B cell (primary cell): ENCODE results near the gene PLCE1. TPM values are rescaled to one million over a fixed set of nuclear protein-coding genes. Genes with fewer than 3 reads are reported as not detected.

Experiments
- ATAC-seq: fragments of 200-7000 bp; cut with Tn5 transposase; one replicate; pipeline ENCODE4 v1.10.0; 2021; ENCODE audit warnings: low read depth, mild to moderate bottlenecking, moderate number of reproducible peaks, moderate library complexity
- CTCF ChIA-PET: fragments of 350-600 bp; sonication (Branson Sonifier 250); formaldehyde crosslinking; loops from one replicate; lab custom pipeline; 2021; ENCODE audit warnings: antibody characterized with exemption, inconsistent platforms; lab: Charles Lee
- POLR2A ChIA-PET: fragments of 350-600 bp; sonication (Branson Sonifier 250); formaldehyde crosslinking; loops from one replicate; lab custom pipeline; 2021; ENCODE audit warnings: antibody characterized with exemption; lab: Charles Lee
- DNase-seq: peaks from one replicate; pipeline ENCODE4 v3.0.0; 2013
- H2AFZ ChIP-seq: 2 replicates; pipeline ENCODE4 v1.6.1; 2012; ENCODE audit warnings: mild to moderate bottlenecking, low read depth, low read length; ENCODE audit not compliant: insufficient read depth, poor library complexity, severe bottlenecking
- H3K27ac ChIP-seq, 2 donors: 1 replicate in 1 of 2; 2 replicates in 1 of 2; pipeline ENCODE4 v1.5.1; 2012 to 2013; ENCODE audit warnings: low read length in 2 of 2, mild to moderate bottlenecking in 2 of 2, moderate library complexity in 1 of 2
- H3K27me3 ChIP-seq, 4 experiments: fragments of 200-600 bp in 1 of 4; sonication (generic) in 1 of 4; replicated peaks in 1 of 4; 1 replicate in 2 of 4; 2 replicates in 2 of 4; pipeline versions ENCODE4 v1.6.1 to v1.7.0; 2013 to 2016; ENCODE audit warnings: low read length in 3 of 4, mild to moderate bottlenecking in 2 of 4, mixed read lengths in 1 of 4, moderate library complexity in 1 of 4; ENCODE audit not compliant: insufficient read depth in 4 of 4, control insufficient read depth in 3 of 4; ENCODE audit errors: control extremely low read depth in 1 of 4
- H3K36me3 ChIP-seq, 2 experiments: replicated peaks in 1 of 2; 1 replicate in 1 of 2; 2 replicates in 1 of 2; pipeline versions ENCODE4 v1.6.1 to v1.7.1; 2013; ENCODE audit warnings: low read length in 1 of 2; ENCODE audit not compliant: insufficient read depth in 2 of 2, control insufficient read depth in 1 of 2; ENCODE audit errors: control extremely low read depth in 1 of 2, extremely low read depth in 1 of 2
- H3K4me1 ChIP-seq, 2 donors: fragments of 200-600 bp in 1 of 2; sonication (generic) in 1 of 2; 1 replicate in 1 of 2; 2 replicates in 1 of 2; pipeline versions ENCODE4 v1.5.1 to v1.6.1; 2013 to 2017; ENCODE audit warnings: low read length in 2 of 2; ENCODE audit not compliant: control insufficient read depth in 2 of 2, insufficient read depth in 2 of 2
- H3K4me2 ChIP-seq: replicated peaks from 2 replicates; pipeline ENCODE3; 2012; ENCODE audit warnings: mild to moderate bottlenecking, low read depth, low read length; ENCODE audit not compliant: poor library complexity, severe bottlenecking
- H3K4me3 ChIP-seq, 5 experiments: fragments of 200-600 bp in 1 of 5; sonication (generic) in 1 of 5; 1 replicate in 3 of 5; 2 replicates in 2 of 5; pipeline versions ENCODE4 v1.5.1 to v1.7.0; 2011 to 2016; ENCODE audit warnings: low read length in 4 of 5, mild to moderate bottlenecking in 4 of 5, low read depth in 2 of 5, control low read depth in 1 of 5, moderate library complexity in 1 of 5; ENCODE audit not compliant: insufficient read depth in 1 of 5; ENCODE audit errors: control extremely low read depth in 1 of 5, extremely low read depth in 1 of 5
- H3K79me2 ChIP-seq: fragments of 200-600 bp; sonication (generic); one replicate; pipeline ENCODE4 v1.6.0; 2016; ENCODE audit warnings: low read length; ENCODE audit not compliant: control insufficient read depth, insufficient read depth
- H3K9ac ChIP-seq: fragments of 200-600 bp; sonication (generic); 2 replicates; pipeline ENCODE4 v1.6.1; 2017; ENCODE audit warnings: mild to moderate bottlenecking, low read length, moderate library complexity
- H3K9me3 ChIP-seq, 3 donors: one replicate each; pipeline versions ENCODE4 v1.6.1 to v1.7.1; 2013; ENCODE audit warnings: low read length in 2 of 3; ENCODE audit not compliant: control insufficient read depth in 2 of 3, insufficient read depth in 1 of 3; ENCODE audit errors: control extremely low read depth in 1 of 3
- H4K20me1 ChIP-seq: 2 replicates; pipeline ENCODE4 v1.6.0; 2012; ENCODE audit warnings: mild to moderate bottlenecking, low read length; ENCODE audit not compliant: insufficient read depth, control insufficient read depth, poor library complexity, severe bottlenecking
- H3K27ac Mint-ChIP-seq: one replicate; pipeline ENCODE4 v1.8.0; 2021; ENCODE audit warnings: mixed read lengths
- H3K27me3 Mint-ChIP-seq: one replicate; pipeline ENCODE4 v1.8.0; 2021; ENCODE audit warnings: mixed read lengths
- H3K4me1 Mint-ChIP-seq: one replicate; pipeline ENCODE4 v1.8.0; 2021; ENCODE audit warnings: mixed read lengths
- H3K4me3 Mint-ChIP-seq: one replicate; pipeline ENCODE4 v1.8.0; 2021; ENCODE audit warnings: mixed read lengths
- H3K9me3 Mint-ChIP-seq: one replicate; pipeline ENCODE4 v1.8.0; 2022; ENCODE audit warnings: mixed read lengths; ENCODE audit not compliant: insufficient read depth
- EZH2 ChIP-seq: IDR thresholded peaks from 2 replicates; pipeline ENCODE4 v1.6.1; 2012; ENCODE audit warnings: borderline replicate concordance, low read depth, mild to moderate bottlenecking, moderate library complexity, low read length; ENCODE audit not compliant: insufficient read depth, poor library complexity, severe bottlenecking
- WGBS: methylation state at CpG from one replicate; pipeline ENCODE4 v1.1.5; 2013; ENCODE audit warnings: missing lambda C conversion rate; ENCODE audit not compliant: insufficient coverage; 5-methylcytosine and 5-hydroxymethylcytosine counted together
- intact Hi-C: fragments of 100-400 bp; cut with micrococcal nuclease; formaldehyde crosslinking; loops from one replicate; pipeline ENCODE4 v1.10.0; 2022
- polyA plus RNA-seq: library from polyadenylated mRNA; depleted of rRNA; stranded (reverse); fragments of >200 nt; gene quantifications from 2 replicates; pipeline ENCODE4 v1.2.3, GENCODE V29; 2012
- total RNA-seq, 2 donors: library from RNA; stranded (reverse); fragments of 120-200 nt in 1 of 2; gene quantifications; 1 replicate in 1 of 2; 2 replicates in 1 of 2; pipeline versions ENCODE4 v1.2.3 to v1.2.4, GENCODE V29; 2013 to 2022
- TF ChIP-seq, protein P1 (sequence below): fragments of 200-600 bp; IDR thresholded peaks from one replicate; pipeline ENCODE4 v1.8.0; 2022; ENCODE audit warnings: antibody characterized with exemption, mild to moderate bottlenecking

The PLCE1 gene
- total and polyA plus RNA-seq, 2 donors (not counting 1 experiment from before 2014, with no cell fraction given): not detected

GRCh38 chr10:94006591-94007550 lies 13.1 kb downstream of the PLCE1 start:
- Histone ChIP-seq H3K4me3 (no peak overlapping the region), H3K4me2 (no peak overlapping the region), H3K79me2 (no peaks in the 10 kb centered on the region), H3K9ac (no peak overlapping the region), H3K27me3 (no peaks in the 10 kb centered on the region), H3K27ac (no peak overlapping the region), H3K4me1 (no peaks in the 10 kb centered on the region), H2AFZ (no peak overlapping the region), H3K9me3 (peaks cover 0 to 7% (median 0%) of the 10 kb centered on the region in 3 donors), H3K36me3 (no peaks in the 10 kb centered on the region), H4K20me1 (no peaks in the 10 kb centered on the region)
- DNase-seq (no peak), ATAC-seq (no peak)
- Mint-ChIP-seq H3K27ac (no peak overlapping the region), H3K27me3 (peaks cover 32% of the 10 kb centered on the region), H3K4me1 (no peaks in the 10 kb centered on the region), H3K4me3 (no peak overlapping the region), H3K9me3 (no peaks in the 10 kb centered on the region)
- CTCF ChIA-PET: no interaction called here
- no peak for TF ChIP-seq EZH2
- TF ChIP-seq, protein P1, sequence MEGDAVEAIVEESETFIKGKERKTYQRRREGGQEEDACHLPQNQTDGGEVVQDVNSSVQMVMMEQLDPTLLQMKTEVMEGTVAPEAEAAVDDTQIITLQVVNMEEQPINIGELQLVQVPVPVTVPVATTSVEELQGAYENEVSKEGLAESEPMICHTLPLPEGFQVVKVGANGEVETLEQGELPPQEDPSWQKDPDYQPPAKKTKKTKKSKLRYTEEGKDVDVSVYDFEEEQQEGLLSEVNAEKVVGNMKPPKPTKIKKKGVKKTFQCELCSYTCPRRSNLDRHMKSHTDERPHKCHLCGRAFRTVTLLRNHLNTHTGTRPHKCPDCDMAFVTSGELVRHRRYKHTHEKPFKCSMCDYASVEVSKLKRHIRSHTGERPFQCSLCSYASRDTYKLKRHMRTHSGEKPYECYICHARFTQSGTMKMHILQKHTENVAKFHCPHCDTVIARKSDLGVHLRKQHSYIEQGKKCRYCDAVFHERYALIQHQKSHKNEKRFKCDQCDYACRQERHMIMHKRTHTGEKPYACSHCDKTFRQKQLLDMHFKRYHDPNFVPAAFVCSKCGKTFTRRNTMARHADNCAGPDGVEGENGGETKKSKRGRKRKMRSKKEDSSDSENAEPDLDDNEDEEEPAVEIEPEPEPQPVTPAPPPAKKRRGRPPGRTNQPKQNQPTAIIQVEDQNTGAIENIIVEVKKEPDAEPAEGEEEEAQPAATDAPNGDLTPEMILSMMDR: no peak
- POLR2A ChIA-PET: no interaction called here
- intact Hi-C loops: no loop called here
- 33% methylated on average over 3 of the region's 4 CpGs for WGBS

GRCh38 chr10:94008526-94008925 lies 14.8 kb downstream of the PLCE1 start:
- Histone ChIP-seq H3K4me2 (no peak overlapping the region), H4K20me1 (no peaks in the 10 kb centered on the region), H3K27ac (no peak overlapping the region), H3K79me2 (no peaks in the 10 kb centered on the region), H3K36me3 (no peaks in the 10 kb centered on the region), H3K9me3 (peaks cover 0 to 7% (median 0%) of the 10 kb centered on the region in 3 donors), H3K9ac (no peak overlapping the region), H3K4me3 (no peak overlapping the region), H3K4me1 (no peaks in the 10 kb centered on the region), H3K27me3 (no peaks in the 10 kb centered on the region), H2AFZ (no peak overlapping the region)
- no peaks in the 10 kb centered on the region for H3K9me3 Mint-ChIP-seq
- H3K4me3 Mint-ChIP-seq: no peak overlapping the region
- WGBS: no CpG with 5 or more reads among the region's 2 CpGs
- H3K27me3 Mint-ChIP-seq: peaks cover 31% of the 10 kb centered on the region
- ChIA-PET POLR2A (no interaction called here), CTCF (interaction anchor here (0.6 kb wide), 1 partner anchor 9 kb away, joined by 5 read pairs; no protein-coding TSS in a partner anchor)
- TF ChIP-seq, protein P1: no peak
- TF ChIP-seq EZH2: no peak
- no peaks in the 10 kb centered on the region for H3K4me1 Mint-ChIP-seq
- DNase-seq: no peak
- no peak for ATAC-seq
- intact Hi-C loops: no loop called here
- no peak overlapping the region for H3K27ac Mint-ChIP-seq
